MV-4-11 (cell line): Measurements from ENCODE around the gene GRAMD1B.
"Not testable (repeated sequence)": the region's sequence is repeated elsewhere in the genome, so short reads cannot be mapped to it uniquely, and the experiment has no call there.

Source experiments
- DNase-seq: peaks from one replicate; lab custom pipeline; 2025; lab: John Stamatoyannopoulos, UW

Gene GRAMD1B

DNA sequence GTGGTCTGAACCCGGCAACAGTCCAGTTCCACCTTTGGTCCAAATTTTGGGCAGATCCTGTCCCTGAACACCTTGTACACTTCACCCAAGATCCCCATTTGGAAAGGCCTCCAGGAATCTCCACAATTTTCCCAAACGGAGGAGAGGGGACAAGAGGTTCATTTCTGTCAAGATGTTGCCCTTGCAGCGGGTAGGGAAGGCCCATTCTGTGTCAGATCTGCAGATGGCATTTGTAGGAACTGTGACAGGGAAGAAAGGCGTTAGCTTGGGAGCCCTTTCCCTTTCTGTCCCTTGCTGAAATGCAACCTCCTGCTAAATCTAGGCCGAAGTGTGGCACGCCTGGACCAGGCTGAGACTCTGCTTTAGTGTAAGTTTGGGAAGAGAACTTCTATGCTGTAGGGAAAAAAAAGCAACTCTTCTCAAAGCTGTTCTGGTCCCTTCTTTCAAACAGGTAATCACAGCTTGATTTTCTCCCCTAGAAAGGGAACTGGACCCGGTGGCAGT, 138.3 kb downstream of the GRAMD1B start:
- no peak for DNase-seq

DNA sequence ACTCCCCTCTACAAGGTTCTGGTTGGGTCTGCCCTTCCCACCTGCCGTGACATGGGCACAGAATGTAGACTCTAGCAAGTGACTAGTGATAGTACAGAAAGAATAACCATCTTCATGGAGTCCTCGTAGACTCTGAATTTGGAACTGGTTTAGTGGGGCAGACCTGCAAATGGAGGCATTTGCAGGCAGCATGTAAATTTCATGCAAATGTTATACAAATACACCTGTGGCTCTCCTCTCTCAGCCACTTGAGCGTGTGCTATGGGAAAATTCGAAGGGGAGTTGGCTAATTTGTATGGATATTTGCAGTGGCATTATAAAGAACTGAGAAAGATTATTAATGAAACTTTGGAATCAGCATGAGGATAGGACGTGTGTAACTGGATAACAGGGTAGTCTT, 139.3 kb downstream of the GRAMD1B start:
- no peak for DNase-seq

- DNase-seq, result peak; percentile 48
These were observed 141.0 kb downstream of the GRAMD1B start for GRCh38 chr11:123570939-123571580.

DNA sequence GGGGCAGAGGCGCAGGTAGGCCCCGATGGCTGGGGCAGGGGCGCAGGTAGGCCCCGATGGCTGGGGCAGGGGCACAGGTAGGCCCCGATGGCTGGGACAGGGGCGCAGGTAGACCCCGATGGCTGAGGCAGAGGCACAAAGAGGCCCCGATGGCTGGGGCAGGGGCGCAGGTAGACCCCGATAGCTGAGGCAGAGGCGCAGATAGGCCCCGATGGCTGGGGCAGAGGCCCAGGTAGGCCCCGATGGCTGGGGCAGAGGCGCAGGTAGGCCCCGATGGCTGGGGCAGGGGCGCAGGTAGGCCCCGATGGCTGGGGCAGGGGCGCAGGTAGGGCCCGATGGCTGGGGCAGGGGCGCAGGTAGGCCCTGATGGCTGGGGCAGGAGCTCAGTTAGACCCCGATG, 142.7 kb downstream of the GRAMD1B start:
- DNase-seq, result not testable (repeated sequence)

DNA sequence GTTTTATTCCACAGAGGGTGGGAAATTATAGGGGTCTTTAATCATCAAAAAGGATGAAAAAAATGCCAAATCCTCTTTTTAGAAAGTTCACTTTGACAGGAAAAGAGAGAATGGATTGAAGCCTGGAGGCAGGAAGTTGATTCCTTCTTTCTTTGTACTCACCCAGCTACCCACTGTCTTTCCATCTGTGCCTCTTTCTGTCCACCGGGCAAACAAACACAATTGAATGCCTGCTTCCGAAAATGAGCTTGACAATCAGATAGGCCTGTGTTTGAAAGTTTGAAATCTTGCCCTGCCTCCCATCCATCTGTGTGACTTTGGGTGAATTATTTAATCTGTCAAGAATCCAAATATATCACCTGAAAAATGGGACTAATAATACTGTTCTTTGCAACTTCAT, 143.2 kb downstream of the GRAMD1B start:
- DNase-seq, result no peak

- no peak for DNase-seq
These were observed 145.4 kb downstream of the GRAMD1B start for GRCh38 chr11:123575441-123575840.

GRCh38 chr11:123576082-123576481, 146.0 kb downstream of the GRAMD1B start:
- no peak for DNase-seq

GRCh38 chr11:123576501-123576900, 146.4 kb downstream of the GRAMD1B start:
- no peak for DNase-seq

DNA sequence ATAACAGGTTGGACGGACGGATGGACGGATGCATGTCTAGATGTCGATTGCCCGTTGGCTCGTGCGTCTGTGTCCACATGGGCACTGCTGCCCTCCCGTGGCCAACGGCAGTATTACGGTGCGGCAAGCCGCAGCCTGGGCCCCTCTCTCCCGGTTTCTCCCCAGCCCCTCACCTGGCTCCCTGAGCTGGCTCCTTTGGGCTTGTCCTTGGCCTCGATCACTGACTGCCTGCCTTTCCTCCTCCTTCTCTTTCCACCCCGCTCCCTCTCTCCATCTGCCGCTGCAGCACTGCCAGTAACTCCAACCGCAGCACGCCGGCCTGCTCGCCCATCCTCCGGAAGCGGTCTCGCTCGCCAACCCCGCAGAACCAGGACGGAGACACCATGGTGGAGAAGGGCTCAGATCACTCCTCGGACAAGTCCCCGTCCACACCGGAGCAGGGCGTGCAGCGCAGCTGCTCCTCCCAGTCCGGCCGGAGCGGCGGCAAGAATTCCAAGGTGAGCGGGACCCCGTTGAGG, 147.1 kb downstream of the GRAMD1B start:
- no peak for DNase-seq

- DNase-seq, result no peak
These were observed 148.9 kb downstream of the GRAMD1B start for GRCh38 chr11:123578778-123579481.

GRCh38 chr11:123579482-123579812, 149.4 kb downstream of the GRAMD1B start:
- DNase-seq, result no peak

GRCh38 chr11:123580137-123580536, 150.1 kb downstream of the GRAMD1B start:
- no peak for DNase-seq

GRCh38 chr11:123580557-123581275, 150.6 kb downstream of the GRAMD1B start:
- DNase-seq, result no peak

DNA sequence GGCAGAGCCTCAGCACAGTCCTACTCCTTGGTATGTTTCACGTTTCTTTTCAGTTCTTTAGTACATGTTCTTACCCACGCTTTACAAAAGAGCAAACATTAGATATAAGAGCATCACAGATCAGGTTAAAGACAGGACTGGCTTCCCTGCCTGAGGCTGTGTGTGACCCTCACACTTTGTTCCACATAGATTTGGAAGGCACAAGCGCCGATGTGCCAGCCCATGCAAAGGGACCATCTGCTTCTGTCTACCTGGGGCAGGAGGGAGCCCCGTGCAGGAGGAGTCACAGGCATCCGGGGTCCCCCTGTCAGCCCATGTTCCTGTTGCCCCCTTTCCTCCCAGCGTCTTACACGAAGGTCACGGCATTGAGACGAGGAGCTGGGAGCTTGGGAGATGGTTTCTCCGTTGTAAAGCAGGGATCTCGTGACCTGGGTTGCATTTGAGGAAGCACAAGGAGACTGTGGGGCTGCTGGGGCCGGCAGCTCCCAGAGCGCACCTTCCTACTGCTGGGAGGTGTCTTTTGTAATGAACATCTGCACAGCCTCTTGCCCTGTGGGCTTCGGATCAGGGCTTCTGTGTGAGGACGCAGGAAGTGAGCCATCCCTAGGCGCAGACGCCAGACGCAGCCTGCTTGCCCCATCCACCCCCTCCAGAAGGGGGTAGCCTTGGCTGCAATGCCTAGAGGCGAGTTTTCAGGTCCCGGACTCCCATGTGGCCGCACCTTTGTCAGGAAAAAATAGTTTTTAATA, 151.8 kb downstream of the GRAMD1B start:
- no peak for DNase-seq

- no peak for DNase-seq
These were observed 153.0 kb downstream of the GRAMD1B start for GRCh38 chr11:123582992-123583504.

DNA sequence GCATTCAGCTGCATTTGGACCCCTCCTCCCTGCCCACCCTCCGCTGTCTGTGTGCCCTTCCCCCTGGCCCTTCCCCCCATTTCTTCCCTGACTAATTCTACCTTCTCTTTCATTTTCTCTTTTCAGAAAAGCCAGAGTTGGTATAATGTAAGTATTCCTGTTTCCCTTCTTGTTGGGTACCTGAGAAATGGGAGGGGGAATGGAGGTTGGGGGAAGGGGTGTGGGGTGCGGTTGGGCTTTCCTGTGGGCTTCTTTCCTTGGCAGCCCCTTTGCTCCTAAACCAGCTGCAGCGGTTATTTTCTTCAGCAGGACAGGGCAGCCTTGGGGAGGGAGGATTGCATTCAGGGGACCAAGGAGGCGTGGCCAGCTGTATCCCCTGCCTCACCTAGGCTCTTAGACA, 154.1 kb downstream of the GRAMD1B start:
- DNase-seq, result no peak

DNA sequence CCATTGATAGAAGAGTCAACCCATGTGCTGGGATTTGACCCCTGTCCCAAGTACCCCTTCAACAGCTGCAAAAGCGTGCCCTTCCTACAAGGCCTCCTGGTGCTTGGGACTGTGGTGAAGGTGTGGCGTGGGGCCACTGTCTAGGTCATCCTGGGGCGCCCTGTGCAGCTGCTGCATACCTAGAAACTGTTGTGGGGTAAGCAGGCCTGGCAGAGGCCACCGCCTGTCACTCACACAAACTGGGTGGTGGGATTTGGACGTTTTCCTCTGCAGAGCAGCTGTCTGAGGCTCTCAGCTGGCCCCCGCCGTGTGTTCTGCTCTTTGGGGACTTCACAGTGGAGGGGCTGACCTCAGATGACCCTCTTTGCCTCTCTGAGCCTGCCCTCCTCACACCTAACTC, 154.7 kb downstream of the GRAMD1B start:
- no peak for DNase-seq

- DNase-seq, result no peak
These were observed 155.1 kb downstream of the GRAMD1B start for GRCh38 chr11:123585206-123585605.

- peak; percentile 53 for DNase-seq
These were observed 155.6 kb downstream of the GRAMD1B start for GRCh38 chr11:123585706-123586105.

DNA sequence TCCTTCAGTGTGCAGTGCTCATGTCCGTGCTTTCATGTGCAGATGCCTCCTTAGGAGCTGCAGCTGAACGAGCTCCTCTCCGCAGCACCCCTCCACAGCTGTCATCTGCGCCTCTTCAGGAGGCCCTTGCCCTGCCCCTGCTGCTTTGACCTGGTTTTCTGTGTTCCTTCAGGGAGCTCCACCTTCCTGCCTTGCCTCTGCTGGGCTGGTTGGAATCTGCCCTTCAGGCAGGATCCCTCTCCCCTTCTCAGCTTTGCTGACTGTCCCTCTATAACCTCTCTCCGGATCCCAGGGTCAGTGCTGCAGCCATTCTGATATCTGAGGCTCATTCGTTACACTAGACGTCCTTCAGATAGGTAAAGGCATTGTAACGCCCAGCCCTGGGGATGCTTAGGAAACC, 156.5 kb downstream of the GRAMD1B start:
- DNase-seq, result no peak

DNA sequence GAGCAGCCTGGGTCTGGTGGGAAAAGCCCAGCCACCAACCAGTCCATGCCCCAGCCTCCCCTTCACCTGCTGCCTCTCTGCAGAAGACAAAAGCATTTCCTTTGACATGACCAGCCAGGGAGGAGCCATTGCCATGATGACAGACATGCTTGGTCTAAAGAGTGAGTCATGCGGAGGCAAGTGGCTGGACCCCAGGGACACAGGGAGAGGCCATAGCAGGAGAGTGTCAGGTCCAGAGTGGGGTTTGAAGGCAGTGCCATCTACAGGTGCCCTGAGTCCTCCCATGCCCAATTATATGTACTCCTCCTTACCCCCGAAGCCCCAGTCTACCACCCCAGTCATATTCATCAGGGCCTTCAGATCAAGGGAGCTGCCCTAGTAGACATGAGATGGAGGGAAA, 157.0 kb downstream of the GRAMD1B start:
- no peak for DNase-seq

DNA sequence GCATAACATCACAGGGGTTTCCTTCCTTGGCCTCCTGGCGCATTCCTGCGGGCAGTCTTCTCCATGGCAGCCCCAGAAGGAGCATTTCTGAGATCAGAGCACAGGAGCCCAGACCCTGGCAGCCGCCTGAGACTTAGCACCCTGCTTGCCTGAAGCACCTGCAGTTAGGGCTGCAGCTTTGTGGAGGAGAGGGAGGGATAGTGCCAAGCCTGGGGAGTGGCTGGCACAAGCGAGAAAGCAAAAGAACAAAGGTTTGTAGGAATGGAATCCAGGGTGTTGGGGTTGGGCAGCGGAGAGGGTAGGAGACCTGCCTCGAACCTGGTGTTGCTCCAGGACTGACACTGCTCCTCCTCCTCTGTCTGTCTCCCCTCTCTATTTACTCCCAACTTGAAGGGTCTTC, 157.5 kb downstream of the GRAMD1B start:
- no peak for DNase-seq
